Measurements from ENCODE around the gene SND1. TPM values are rescaled to one million over a fixed set of nuclear protein-coding genes. Genes with fewer than 3 reads are reported as not detected.

SND1 gene
- total RNA-seq, 1 donor from 2014 or later: 85.9 TPM

- H3K36me3 ChIP-seq: no peaks in the 10 kb centered on the region
- H3K27me3 ChIP-seq: no peaks in the 10 kb centered on the region
- intact Hi-C loops (cut with DNase I): no loop called here
- DNase-seq (ENCODE audit: extremely low spot score in 2 of 2): no peak
- no peak overlapping the region for H3K27ac ChIP-seq
- H3K9me3 ChIP-seq: no peaks in the 10 kb centered on the region
- TF ChIP-seq POLR2A (IDR thresholded peaks at IDR 0.05): no peak
- TF ChIP-seq POLR2AphosphoS5 (IDR thresholded peaks at IDR 0.05; ENCODE audit: insufficient read depth in 1 of 2, low read depth in 1 of 2): no peak
- TF ChIP-seq, protein P1, sequence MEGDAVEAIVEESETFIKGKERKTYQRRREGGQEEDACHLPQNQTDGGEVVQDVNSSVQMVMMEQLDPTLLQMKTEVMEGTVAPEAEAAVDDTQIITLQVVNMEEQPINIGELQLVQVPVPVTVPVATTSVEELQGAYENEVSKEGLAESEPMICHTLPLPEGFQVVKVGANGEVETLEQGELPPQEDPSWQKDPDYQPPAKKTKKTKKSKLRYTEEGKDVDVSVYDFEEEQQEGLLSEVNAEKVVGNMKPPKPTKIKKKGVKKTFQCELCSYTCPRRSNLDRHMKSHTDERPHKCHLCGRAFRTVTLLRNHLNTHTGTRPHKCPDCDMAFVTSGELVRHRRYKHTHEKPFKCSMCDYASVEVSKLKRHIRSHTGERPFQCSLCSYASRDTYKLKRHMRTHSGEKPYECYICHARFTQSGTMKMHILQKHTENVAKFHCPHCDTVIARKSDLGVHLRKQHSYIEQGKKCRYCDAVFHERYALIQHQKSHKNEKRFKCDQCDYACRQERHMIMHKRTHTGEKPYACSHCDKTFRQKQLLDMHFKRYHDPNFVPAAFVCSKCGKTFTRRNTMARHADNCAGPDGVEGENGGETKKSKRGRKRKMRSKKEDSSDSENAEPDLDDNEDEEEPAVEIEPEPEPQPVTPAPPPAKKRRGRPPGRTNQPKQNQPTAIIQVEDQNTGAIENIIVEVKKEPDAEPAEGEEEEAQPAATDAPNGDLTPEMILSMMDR (IDR thresholded peaks at IDR 0.05): no peak
- H3K4me3 ChIP-seq: no peak overlapping the region
- no peaks in the 10 kb centered on the region for H3K4me1 ChIP-seq
These were observed 264.7 kb downstream of the SND1 start for GRCh38 chr7:127916735-127917134.

DNA sequence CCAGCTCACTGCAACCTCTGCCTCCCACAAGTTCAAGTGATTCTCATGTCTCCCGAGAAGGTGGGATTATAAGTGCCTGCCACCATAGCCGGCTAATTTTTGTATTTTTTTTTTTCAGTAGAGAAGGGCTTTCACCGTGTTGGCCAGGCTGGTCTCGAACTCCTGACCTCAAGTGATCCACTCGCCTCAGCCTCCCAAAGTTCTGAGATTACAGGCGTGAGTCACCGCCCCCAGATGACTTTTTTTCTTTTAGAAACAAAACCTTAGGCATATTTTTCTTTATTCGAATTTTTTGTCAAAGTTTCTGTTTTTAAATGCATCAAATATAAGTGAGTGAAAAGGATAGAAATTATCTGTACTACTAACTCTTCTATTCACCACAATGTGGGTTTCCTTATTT is 266.1 kb downstream of the SND1 start:
- TF ChIP-seq, protein P1 (IDR thresholded peaks at IDR 0.05): no peak
- TF ChIP-seq POLR2A (IDR thresholded peaks at IDR 0.05) (no peak), POLR2AphosphoS5 (IDR thresholded peaks at IDR 0.05; ENCODE audit: insufficient read depth in 1 of 2, low read depth in 1 of 2) (no peak)
- Histone ChIP-seq H3K9me3 (no peaks in the 10 kb centered on the region), H3K27ac (no peak overlapping the region), H3K4me3 (no peak overlapping the region), H3K36me3 (no peaks in the 10 kb centered on the region), H3K27me3 (no peaks in the 10 kb centered on the region), H3K4me1 (no peaks in the 10 kb centered on the region)
- intact Hi-C loops (cut with DNase I): no loop called here
- no peak for DNase-seq (ENCODE audit: extremely low spot score in 2 of 2)

DNA sequence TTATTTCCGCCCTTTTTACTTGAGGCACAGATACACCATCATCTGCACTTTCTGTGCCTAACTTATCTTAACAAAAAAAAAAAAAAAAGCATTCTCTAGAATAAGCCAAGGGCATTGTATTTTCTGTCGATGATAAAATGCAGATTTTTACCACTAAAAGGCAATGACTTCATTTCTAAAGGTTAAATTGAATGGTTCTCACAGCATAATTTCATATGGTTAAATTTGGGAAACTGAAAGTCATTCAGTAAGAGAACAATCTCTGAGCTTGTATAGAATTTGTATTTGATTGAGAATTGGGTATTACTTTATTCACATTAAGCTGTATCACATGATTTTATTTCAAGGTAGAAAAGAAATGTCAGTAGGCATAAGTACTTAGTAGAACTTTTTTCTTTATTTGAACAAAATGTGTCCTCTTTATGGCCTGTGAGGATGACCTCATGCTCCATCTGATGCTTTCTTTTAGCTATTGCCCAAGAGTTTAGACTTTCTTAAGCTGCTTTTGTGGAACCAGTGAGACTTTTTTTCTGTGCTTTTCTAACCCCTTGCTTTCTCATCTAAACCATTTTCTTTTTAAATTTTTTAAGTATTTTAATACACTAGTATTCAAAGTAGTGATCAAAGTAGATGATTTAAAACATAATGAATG is 268.9 kb downstream of the SND1 start:
- no peak overlapping the region for H3K27ac ChIP-seq
- no peaks in the 10 kb centered on the region for H3K4me1 ChIP-seq
- intact Hi-C loops (cut with DNase I): no loop called here
- no peaks in the 10 kb centered on the region for H3K27me3 ChIP-seq
- no peak overlapping the region for H3K4me3 ChIP-seq
- H3K9me3 ChIP-seq: no peaks in the 10 kb centered on the region
- no peaks in the 10 kb centered on the region for H3K36me3 ChIP-seq
- TF ChIP-seq, protein P1 (IDR thresholded peaks at IDR 0.05): no peak
- no peak for TF ChIP-seq POLR2AphosphoS5 (IDR thresholded peaks at IDR 0.05; ENCODE audit: insufficient read depth in 1 of 2, low read depth in 1 of 2)
- TF ChIP-seq POLR2A (IDR thresholded peaks at IDR 0.05): no peak
- DNase-seq (ENCODE audit: extremely low spot score in 2 of 2): no peak

GRCh38 chr7:127922656-127923055 is 270.7 kb downstream of the SND1 start:
- Histone ChIP-seq H3K27me3 (no peaks in the 10 kb centered on the region), H3K9me3 (no peaks in the 10 kb centered on the region), H3K36me3 (no peaks in the 10 kb centered on the region), H3K4me3 (no peak overlapping the region), H3K27ac (no peak overlapping the region), H3K4me1 (no peaks in the 10 kb centered on the region)
- DNase-seq (ENCODE audit: extremely low spot score in 2 of 2): no peak
- intact Hi-C loops (cut with DNase I): no loop called here
- TF ChIP-seq POLR2AphosphoS5 (IDR thresholded peaks at IDR 0.05; ENCODE audit: insufficient read depth in 1 of 2, low read depth in 1 of 2) (no peak), POLR2A (IDR thresholded peaks at IDR 0.05) (no peak)
- TF ChIP-seq, protein P1 (IDR thresholded peaks at IDR 0.05): no peak

- Histone ChIP-seq H3K27me3 (no peaks in the 10 kb centered on the region), H3K27ac (no peak overlapping the region), H3K4me1 (no peaks in the 10 kb centered on the region), H3K9me3 (no peaks in the 10 kb centered on the region), H3K36me3 (peaks cover 0 to 8% of the 10 kb centered on the region in 2 donors), H3K4me3 (no peak overlapping the region)
- intact Hi-C loops (cut with DNase I): no loop called here
- DNase-seq (ENCODE audit: extremely low spot score in 2 of 2): no peak
- TF ChIP-seq, protein P1 (IDR thresholded peaks at IDR 0.05): no peak
- TF ChIP-seq POLR2A (IDR thresholded peaks at IDR 0.05): no peak
These were observed 272.9 kb downstream of the SND1 start for GRCh38 chr7:127924874-127925273.

Data from vagina (tissue), 2 donors.